Trophoblast cell (in vitro differentiated cells and primary cell): ENCODE measurements around the gene PRRX2.

Source experiments
- DNase-seq, 2 donors: peaks; one replicate each; pipeline ENCODE4 v3.0.0-alpha.2; 2016
- H2AFZ ChIP-seq: 2 replicates; pipeline ENCODE4 v1.6.1; 2013; ENCODE audit warnings: low read length, moderate library complexity, mild to moderate bottlenecking; ENCODE audit not compliant: insufficient read depth, poor library complexity
- H2AK5ac ChIP-seq: 2 replicates; pipeline ENCODE4 v1.6.1; 2013; ENCODE audit warnings: mild to moderate bottlenecking, low read length
- H2BK120ac ChIP-seq: 2 replicates; pipeline ENCODE4 v1.6.1; 2013; ENCODE audit warnings: low read length, mild to moderate bottlenecking, moderate library complexity; ENCODE audit not compliant: insufficient read depth, poor library complexity
- H2BK12ac ChIP-seq: 2 replicates; pipeline ENCODE4 v1.6.1; 2013; ENCODE audit warnings: mild to moderate bottlenecking, low read length, moderate library complexity
- H2BK5ac ChIP-seq: 2 replicates; pipeline ENCODE4 v1.6.1; 2013; ENCODE audit warnings: low read length, low read depth, moderate library complexity, mild to moderate bottlenecking; ENCODE audit not compliant: poor library complexity
- H3K14ac ChIP-seq: 2 replicates; pipeline ENCODE4 v1.6.1; 2013; ENCODE audit warnings: mild to moderate bottlenecking, low read length
- H3K18ac ChIP-seq: 2 replicates; pipeline ENCODE4 v1.6.1; 2013; ENCODE audit warnings: mild to moderate bottlenecking, low read length
- H3K23ac ChIP-seq: 2 replicates; pipeline ENCODE4 v1.6.1; 2013; ENCODE audit warnings: low read length
- H3K27ac ChIP-seq: 2 replicates; pipeline ENCODE4 v1.5.1; 2013; ENCODE audit warnings: low read depth, mild to moderate bottlenecking, inconsistent platforms, low read length, moderate library complexity
- H3K27me3 ChIP-seq: 2 replicates; pipeline ENCODE4 v1.6.1; 2013; ENCODE audit warnings: inconsistent platforms, mild to moderate bottlenecking, low read length, moderate library complexity; ENCODE audit not compliant: insufficient read depth
- H3K36me3 ChIP-seq, 2 experiments: 1 replicate in 1 of 2; 2 replicates in 1 of 2; pipeline ENCODE4 v1.6.1; 2013; ENCODE audit warnings: low read length in 2 of 2, mild to moderate bottlenecking in 2 of 2, moderate library complexity in 1 of 2; ENCODE audit not compliant: insufficient read depth in 2 of 2, control insufficient read depth in 1 of 2
- H3K4ac ChIP-seq: 2 replicates; pipeline ENCODE4 v1.6.1; 2013; ENCODE audit warnings: low read depth, mild to moderate bottlenecking, low read length, moderate library complexity
- H3K4me1 ChIP-seq, 2 experiments: 1 replicate in 1 of 2; 2 replicates in 1 of 2; pipeline ENCODE4 v1.6.1; 2013; ENCODE audit warnings: low read length in 2 of 2, mild to moderate bottlenecking in 2 of 2, moderate library complexity in 1 of 2; ENCODE audit not compliant: insufficient read depth in 2 of 2, control insufficient read depth in 1 of 2
- H3K4me2 ChIP-seq: 2 replicates; pipeline ENCODE4 v1.6.1; 2013; ENCODE audit warnings: inconsistent platforms, mild to moderate bottlenecking, low read length, moderate library complexity
- H3K4me3 ChIP-seq: 2 replicates; pipeline ENCODE4 v1.5.1; 2013; ENCODE audit warnings: mild to moderate bottlenecking, low read depth, low read length, inconsistent platforms
- H3K79me1 ChIP-seq: one replicate; pipeline ENCODE4 v1.6.1; 2013; ENCODE audit warnings: low read length
- H3K79me2 ChIP-seq: 2 replicates; pipeline ENCODE4 v1.6.1; 2013; ENCODE audit warnings: low read length, mild to moderate bottlenecking; ENCODE audit not compliant: control insufficient read depth, insufficient read depth, poor library complexity
- H3K9ac ChIP-seq: 2 replicates; pipeline ENCODE4 v1.6.1; 2013; ENCODE audit warnings: mild to moderate bottlenecking, low read length
- H3K9me3 ChIP-seq: 2 replicates; pipeline ENCODE4 v1.6.1; 2013; ENCODE audit warnings: low read depth, mild to moderate bottlenecking, control low read depth, inconsistent platforms, low read length; ENCODE audit not compliant: insufficient read depth
- H4K12ac ChIP-seq: 2 replicates; pipeline ENCODE4 v1.6.1; 2013; ENCODE audit warnings: low read depth, mild to moderate bottlenecking, low read length, moderate library complexity
- H4K8ac ChIP-seq: 2 replicates; pipeline ENCODE4 v1.6.1; 2013; ENCODE audit warnings: low read depth, mild to moderate bottlenecking, low read length, moderate library complexity
- H4K91ac ChIP-seq: one replicate; pipeline ENCODE4 v1.6.1; 2013; ENCODE audit warnings: low read depth, mild to moderate bottlenecking, low read length, moderate library complexity
- WGBS: extraction: QIAGEN DNeasy Blood & Tissue Kit; methylation state at CpG from one replicate; pipeline ENCODE4 v1.1.7; 2013; ENCODE audit warnings: missing lambda C conversion rate; ENCODE audit not compliant: insufficient read length, insufficient coverage; ENCODE audit errors: extremely low coverage; 5-methylcytosine and 5-hydroxymethylcytosine counted together

PRRX2 gene

DNA sequence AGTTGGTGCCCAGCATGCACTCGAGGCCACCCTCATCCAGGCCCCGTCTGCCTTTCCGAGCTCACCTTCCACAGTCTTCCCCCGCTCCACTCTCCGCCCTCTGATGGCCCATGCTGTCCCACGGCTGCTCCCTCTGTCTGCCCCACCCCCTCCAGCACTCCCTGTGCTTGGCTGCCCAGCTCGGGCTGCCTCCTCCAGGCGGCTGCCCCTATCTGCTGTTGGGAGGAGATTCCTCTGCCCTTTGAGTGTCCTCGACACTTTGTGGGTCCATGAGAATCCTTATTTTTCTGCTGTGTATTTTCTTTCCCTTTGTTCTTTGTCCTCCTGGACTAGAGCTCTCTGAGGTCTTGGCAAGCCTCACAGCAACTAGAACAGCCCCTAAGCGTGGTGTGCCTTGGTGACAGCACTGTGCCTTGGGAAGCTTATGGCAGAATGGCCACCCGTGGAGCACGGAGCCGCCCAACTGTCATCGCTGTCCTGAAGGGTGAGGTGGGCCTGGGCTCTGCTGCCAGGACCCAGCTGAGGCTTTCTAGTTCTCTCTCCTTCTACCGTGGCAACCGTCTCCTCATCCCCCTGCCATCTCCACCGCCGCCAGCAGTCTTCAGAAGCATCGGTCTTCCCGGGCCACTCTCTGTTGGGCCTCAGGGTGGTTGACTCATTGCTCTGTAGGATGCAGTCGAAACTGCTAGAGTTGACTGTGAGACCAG lies 34.3 kb upstream of the PRRX2 start:
- peaks cover 50 to 56% of the 10 kb centered on the region in 2 experiments for H3K36me3 ChIP-seq
- DNase-seq: peak; percentile 45 to 63
- H3K4ac ChIP-seq: peak overlapping the region; percentile 82
- peaks cover 10 to 16% of the 10 kb centered on the region in 2 experiments for H3K4me1 ChIP-seq
- no peak overlapping the region for H4K91ac ChIP-seq
- no peaks in the 10 kb centered on the region for H3K27me3 ChIP-seq
- H3K18ac ChIP-seq: no peak overlapping the region
- no peak overlapping the region for H2BK12ac ChIP-seq
- no peak overlapping the region for H3K4me2 ChIP-seq
- no peak overlapping the region for H2AK5ac ChIP-seq
- no peak overlapping the region for H3K14ac ChIP-seq
- H3K9ac ChIP-seq: no peak overlapping the region
- H4K8ac ChIP-seq: no peak overlapping the region
- H2AFZ ChIP-seq: no peak overlapping the region
- no peak overlapping the region for H4K12ac ChIP-seq
- H3K79me2 ChIP-seq: peaks cover 22% of the 10 kb centered on the region
- no peak overlapping the region for H3K27ac ChIP-seq
- no CpG with 5 or more reads among the region's 21 CpGs for WGBS
- no peak overlapping the region for H3K4me3 ChIP-seq
- no peak overlapping the region for H2BK120ac ChIP-seq
- H2BK5ac ChIP-seq: no peak overlapping the region
- H3K79me1 ChIP-seq: peaks cover 7% of the 10 kb centered on the region
- no peak overlapping the region for H3K23ac ChIP-seq
- H3K9me3 ChIP-seq: peaks cover 4% of the 10 kb centered on the region

DNA sequence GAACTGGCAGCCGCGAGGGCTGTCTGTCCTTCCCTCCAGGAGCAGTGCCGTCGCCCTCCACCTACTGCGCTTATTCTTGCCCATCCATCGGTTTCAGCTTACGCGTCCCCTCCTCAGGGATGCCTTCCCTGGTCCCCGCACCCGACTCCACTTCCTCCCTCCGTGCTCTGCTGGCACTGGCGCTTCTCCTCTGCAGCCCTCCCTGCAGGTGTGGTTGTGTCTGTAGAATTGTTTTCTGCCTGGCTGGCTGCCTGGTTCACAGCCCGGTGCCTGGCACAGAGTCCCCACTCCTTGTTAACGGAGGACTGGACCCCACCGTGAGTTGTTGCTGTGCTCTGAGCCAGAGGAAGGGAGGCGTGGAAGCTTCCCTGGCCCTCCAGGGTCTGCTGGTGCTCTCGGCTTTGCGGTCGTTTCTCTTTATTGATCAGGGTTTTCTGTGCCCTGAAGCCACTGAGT lies 33.7 kb upstream of the PRRX2 start:
- Histone ChIP-seq H4K91ac (no peak overlapping the region), H3K79me2 (peaks cover 17% of the 10 kb centered on the region), H3K4me3 (no peak overlapping the region), H2BK120ac (no peak overlapping the region), H2BK5ac (no peak overlapping the region), H4K12ac (no peak overlapping the region), H2BK12ac (no peak overlapping the region), H2AK5ac (no peak overlapping the region), H3K14ac (no peak overlapping the region), H3K36me3 (peaks cover 50 to 59% of the 10 kb centered on the region in 2 experiments), H3K27me3 (no peaks in the 10 kb centered on the region), H3K4me2 (no peak overlapping the region), H3K23ac (no peak overlapping the region), H3K79me1 (peaks cover 2% of the 10 kb centered on the region), H3K9ac (no peak overlapping the region), H3K4me1 (peaks cover 10 to 13% of the 10 kb centered on the region in 2 experiments), H4K8ac (no peak overlapping the region), H2AFZ (no peak overlapping the region), H3K4ac (peak overlapping the region; percentile 82), H3K27ac (no peak overlapping the region), H3K9me3 (peaks cover 4% of the 10 kb centered on the region), H3K18ac (no peak overlapping the region)
- WGBS: no CpG with 5 or more reads among the region's 19 CpGs
- no peak for DNase-seq

DNA sequence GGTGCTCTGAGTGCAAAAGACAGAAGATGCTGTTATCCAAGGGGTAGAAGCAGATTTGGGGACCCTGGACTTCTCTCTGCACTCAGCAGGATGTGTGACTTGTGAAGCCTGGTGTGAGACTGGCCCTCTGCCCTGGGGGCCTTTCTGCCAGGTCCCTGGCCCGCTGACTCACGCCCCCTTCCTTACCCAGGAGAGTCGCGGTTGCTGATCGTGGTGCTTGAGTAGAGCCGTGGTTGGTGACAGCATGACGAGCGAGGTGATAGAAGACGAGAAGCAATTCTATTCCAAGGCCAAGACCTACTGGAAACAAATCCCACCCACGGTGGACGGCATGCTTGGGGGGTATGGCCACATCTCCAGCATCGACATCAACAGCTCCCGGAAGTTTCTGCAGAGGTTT lies 33.0 kb upstream of the PRRX2 start:
- H4K8ac ChIP-seq: no peak overlapping the region
- H3K4me2 ChIP-seq: no peak overlapping the region
- H3K4me1 ChIP-seq: peaks cover 6 to 9% of the 10 kb centered on the region in 2 experiments
- H2BK120ac ChIP-seq: no peak overlapping the region
- WGBS: no CpG with 5 or more reads among the region's 13 CpGs
- no peaks in the 10 kb centered on the region for H3K27me3 ChIP-seq
- DNase-seq: no peak
- peaks cover 15% of the 10 kb centered on the region for H3K79me2 ChIP-seq
- no peak overlapping the region for H3K4me3 ChIP-seq
- H3K23ac ChIP-seq: no peak overlapping the region
- H3K18ac ChIP-seq: no peak overlapping the region
- H2AK5ac ChIP-seq: no peak overlapping the region
- no peak overlapping the region for H3K27ac ChIP-seq
- peaks cover 58 to 66% of the 10 kb centered on the region in 2 experiments for H3K36me3 ChIP-seq
- no peak overlapping the region for H2BK5ac ChIP-seq
- no peak overlapping the region for H4K91ac ChIP-seq
- no peak overlapping the region for H3K9ac ChIP-seq
- no peak overlapping the region for H3K14ac ChIP-seq
- H3K79me1 ChIP-seq: no peaks in the 10 kb centered on the region
- H4K12ac ChIP-seq: no peak overlapping the region
- H3K4ac ChIP-seq: peak overlapping the region; percentile 5
- H3K9me3 ChIP-seq: peaks cover 4% of the 10 kb centered on the region
- no peak overlapping the region for H2AFZ ChIP-seq
- H2BK12ac ChIP-seq: no peak overlapping the region

DNA sequence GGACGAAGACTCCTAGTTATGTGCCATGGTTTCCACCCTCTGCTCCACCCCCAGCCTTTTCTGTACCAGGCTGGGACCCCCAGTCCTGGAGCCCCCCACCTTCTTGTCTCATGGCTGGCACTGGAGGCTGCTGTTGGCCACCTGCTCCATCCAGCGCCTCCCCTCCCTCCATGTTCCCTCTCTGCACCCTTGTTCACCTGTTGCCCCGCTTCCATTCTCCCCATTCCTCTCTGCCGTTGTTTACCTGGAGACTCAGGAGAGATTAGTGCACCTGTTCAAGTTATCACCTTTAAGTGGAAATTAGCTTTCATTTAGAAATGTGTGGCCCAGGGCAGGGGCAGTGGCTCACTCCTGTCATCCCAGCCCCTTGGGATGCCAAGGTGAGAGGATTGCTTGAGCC lies 32.2 kb upstream of the PRRX2 start:
- Histone ChIP-seq H3K79me1 (no peaks in the 10 kb centered on the region), H4K12ac (no peak overlapping the region), H3K9me3 (peaks cover 2% of the 10 kb centered on the region), H2BK12ac (no peak overlapping the region), H3K79me2 (peaks cover 8% of the 10 kb centered on the region), H2BK120ac (no peak overlapping the region), H3K9ac (no peak overlapping the region), H3K36me3 (peaks cover 58 to 67% of the 10 kb centered on the region in 2 experiments), H4K91ac (no peak overlapping the region), H4K8ac (no peak overlapping the region), H3K4me3 (no peak overlapping the region), H3K23ac (no peak overlapping the region), H2AK5ac (no peak overlapping the region), H3K4me1 (peaks cover 0 to 2% of the 10 kb centered on the region in 2 experiments), H3K18ac (no peak overlapping the region), H3K4me2 (no peak overlapping the region), H3K27ac (no peak overlapping the region), H3K27me3 (no peaks in the 10 kb centered on the region), H2AFZ (no peak overlapping the region), H2BK5ac (no peak overlapping the region), H3K14ac (no peak overlapping the region), H3K4ac (no peak overlapping the region)
- DNase-seq: no peak
- no CpG with 5 or more reads among the region's 4 CpGs for WGBS
